WTC11 (cell line): ENCODE measurements around the gene NUP62.

Experiments
- CTCF ChIP-seq: fragments of 200-600 bp; IDR thresholded peaks from 2 replicates; pipeline ENCODE4 v1.8.0; 2022; ENCODE audit warnings: antibody characterized with exemption
- MLX ChIP-seq: sonication (generic); formaldehyde crosslinking; IDR thresholded peaks from 2 replicates; pipeline ENCODE4 v1.8.1; 2023; ENCODE audit warnings: mild to moderate bottlenecking, missing genetic modification reagents, moderate library complexity
- NR3C1 ChIP-seq: sonication (generic); formaldehyde crosslinking; conservative IDR thresholded peaks from 2 replicates; pipeline ENCODE4 v1.8.1; 2023; ENCODE audit warnings: low read depth, mild to moderate bottlenecking, missing genetic modification reagents
- RORB ChIP-seq: fragments of 250-450 bp; sonication (Bioruptor Pico); IDR thresholded peaks from 2 replicates; pipeline ENCODE4 v1.9.0; 2021; ENCODE audit warnings: mild to moderate bottlenecking
- ZNF396 ChIP-seq: fragments of 250-450 bp; sonication (Bioruptor Pico); IDR thresholded peaks from 2 replicates; pipeline ENCODE4 v1.8.0; 2021; ENCODE audit warnings: mild to moderate bottlenecking, moderate library complexity, borderline replicate concordance

GRCh38 chr19:49877020-49877878 is 52.1 kb downstream of the NUP62 start, which contains the start of the genes AKT1S1 and TBC1D17:
- TF ChIP-seq ZNF396 = no peak
- TF ChIP-seq RORB = no peak
- no peak for TF ChIP-seq MLX
- no peak for TF ChIP-seq CTCF
- no peak for TF ChIP-seq NR3C1
